K562 (cell line): ENCODE results near the gene RAB12. TPM values are rescaled to one million over a fixed set of nuclear protein-coding genes. Genes with fewer than 3 reads are reported as not detected.

ENCODE experiments used
- ATAC-seq: fragments of 200-7000 bp; cut with Tn5 transposase; 3 replicates; pipeline ENCODE4 v1.9.1; 2020; ENCODE audit warnings: moderate library complexity
- BruUV-seq: library from RNA; stranded (reverse); fragments of 400-500 nt; replicated peaks from 2 replicates; lab custom pipeline; 2021; lab: Mats Ljungman, UMichigan
- CTCF ChIA-PET: fragments of 300-600 bp; formaldehyde crosslinking; extraction: SDS; loops from one replicate; lab custom pipeline; 2021; ENCODE audit warnings: low intra/inter-chr PET ratio; lab: Yijun Ruan, JAX
- POLR2A ChIA-PET: fragments of 300-600, 350-650 bp; sonication (Branson Sonifier 250); formaldehyde crosslinking; extraction: SDS; loops from one replicate; lab custom pipeline; 2021; ENCODE audit warnings: antibody characterized with exemption, inconsistent platforms; lab: Yijun Ruan, JAX
- DNase-seq, 4 experiments: peaks; one replicate each; pipeline versions ENCODE4 v3.0.0 to v3.0.0-alpha.2; 2011 to 2018; ENCODE audit warnings: low spot score in 3 of 4, mixed read lengths in 3 of 4; ENCODE audit errors: extremely low read depth in 1 of 4
- FAIRE-seq: peaks from 2 replicates; lab custom pipeline; 2011; peaks lifted over from hg19 to GRCh38; lab: Jason Lieb, UNC
- H2AFZ ChIP-seq: 2 replicates; pipeline ENCODE4 v1.6.0; 2011; ENCODE audit warnings: low read depth, low read length, control low read depth, inconsistent platforms
- H3K27ac ChIP-seq: fragments of 200-600 bp; 3 replicates; pipeline ENCODE4 v1.8.0; 2011; ENCODE audit warnings: low read depth, mild to moderate bottlenecking, control low read depth, inconsistent platforms, low read length, moderate library complexity, mixed read lengths; ENCODE audit errors: extremely low read depth
- H3K27me3 ChIP-seq, 2 experiments: fragments of 300-600 bp in 1 of 2; 2 replicates in 1 of 2; 3 replicates in 1 of 2; pipeline versions ENCODE4 v1.6.0 to v1.8.0; 2011; ENCODE audit warnings: inconsistent platforms in 2 of 2, low read length in 2 of 2, mild to moderate bottlenecking in 1 of 2, mixed read lengths in 1 of 2, moderate library complexity in 1 of 2; ENCODE audit not compliant: control insufficient read depth in 2 of 2, insufficient read depth in 2 of 2
- H3K36me3 ChIP-seq: fragments of 300-600 bp; 3 replicates; pipeline ENCODE4 v1.8.0; 2011; ENCODE audit warnings: mild to moderate bottlenecking, low read length, inconsistent platforms; ENCODE audit not compliant: control insufficient read depth, insufficient read depth
- H3K4me1 ChIP-seq, 2 experiments: fragments of 200-600 bp in 1 of 2; replicated peaks in 1 of 2; 2 replicates in 1 of 2; 3 replicates in 1 of 2; pipeline versions ENCODE4 v1.5.1 to v1.8.0; 2011; ENCODE audit warnings: inconsistent platforms in 2 of 2, low read length in 2 of 2, mild to moderate bottlenecking in 1 of 2, mixed read lengths in 1 of 2, moderate library complexity in 1 of 2; ENCODE audit not compliant: control insufficient read depth in 2 of 2, insufficient read depth in 2 of 2
- H3K4me2 ChIP-seq: 2 replicates; pipeline ENCODE4 v1.6.1; 2011; ENCODE audit warnings: low read length, control low read depth, inconsistent platforms, mixed read lengths; ENCODE audit not compliant: insufficient read depth
- H3K4me3 ChIP-seq: fragments of 200-600 bp; sonication (generic), shearing (Covaris generic); 2 replicates; pipeline ENCODE4 v1.5.1; 2016; ENCODE audit warnings: control low read depth, inconsistent platforms
- H3K79me2 ChIP-seq: fragments of 200-600 bp; 3 replicates; pipeline ENCODE4 v1.8.0; 2011; ENCODE audit warnings: low read length, inconsistent platforms; ENCODE audit not compliant: control insufficient read depth, insufficient read depth
- H3K9ac ChIP-seq, 2 experiments: 2 replicates each; pipeline versions ENCODE4 v1.6.0 to v1.6.1; 2011; ENCODE audit warnings: low read depth in 2 of 2, low read length in 2 of 2, control low read depth in 1 of 2, inconsistent platforms in 1 of 2, mild to moderate bottlenecking in 1 of 2, mixed read lengths in 1 of 2; ENCODE audit not compliant: insufficient read depth in 1 of 2
- H3K9me1 ChIP-seq: one replicate; pipeline ENCODE4 v1.6.0; 2011; ENCODE audit warnings: inconsistent platforms, mild to moderate bottlenecking, low read length, moderate library complexity; ENCODE audit not compliant: control insufficient read depth, insufficient read depth
- H3K9me3 ChIP-seq: replicated peaks from 2 replicates; pipeline ENCODE4 v1.5.1; 2011; ENCODE audit warnings: low read depth, low read length, inconsistent platforms; ENCODE audit not compliant: control insufficient read depth, insufficient read depth
- H4K20me1 ChIP-seq: replicated peaks from 2 replicates; pipeline ENCODE4 v1.6.1; 2011; ENCODE audit warnings: low read length, inconsistent platforms, mixed read lengths; ENCODE audit not compliant: control insufficient read depth, insufficient read depth
- ARID1B ChIP-seq: fragments of 450-650 bp; IDR thresholded peaks from 2 replicates; pipeline ENCODE4 v1.6.1; 2016; ENCODE audit warnings: antibody characterized with exemption, mild to moderate bottlenecking, inconsistent platforms
- C11orf30 ChIP-seq: fragments of 450-650 bp; IDR thresholded peaks from 2 replicates; pipeline ENCODE4 v1.6.1; 2016; ENCODE audit warnings: low read depth, mild to moderate bottlenecking
- FOSL1 ChIP-seq: fragments of 200-800 bp; sonication (Bioruptor generic); conservative IDR thresholded peaks from 2 replicates; pipeline ENCODE4 v1.6.1; 2016; ENCODE audit warnings: missing genetic modification characterization, missing compliant biosample characterization
- HLTF ChIP-seq: fragments of 450-650 bp; IDR thresholded peaks from 2 replicates; pipeline ENCODE4 v1.6.1; 2016
- JUN ChIP-seq, 2 experiments: sonication (generic) in 1 of 2; formaldehyde crosslinking in 1 of 2; IDR thresholded peaks; 2 replicates each; pipeline versions ENCODE4 v1.6.1 to v1.8.0; 2012 to 2022; ENCODE audit warnings: borderline replicate concordance in 2 of 2, mild to moderate bottlenecking in 2 of 2, improper control_type of control experiment in 1 of 2, low read depth in 1 of 2, low read length in 1 of 2, missing genetic modification reagents in 1 of 2
- MAFF ChIP-seq: IDR thresholded peaks from 2 replicates; pipeline ENCODE4 v1.6.1; 2012; ENCODE audit warnings: low read length, improper control_type of control experiment
- RAD21 ChIP-seq, 2 experiments: fragments of 250-450 bp in 1 of 2; fragments of 450-650 bp in 1 of 2; sonication (Bioruptor Pico) in 1 of 2; formaldehyde crosslinking in 1 of 2; IDR thresholded peaks in 1 of 2; conservative IDR thresholded peaks in 1 of 2; 2 replicates each; pipeline versions ENCODE4 v1.4.0 to v1.8.0; 2020 to 2022; ENCODE audit warnings: mild to moderate bottlenecking in 2 of 2, moderate library complexity in 1 of 2
- RCOR1 ChIP-seq, 2 experiments: IDR thresholded peaks; 2 replicates each; pipeline ENCODE4 v1.6.1; 2012; ENCODE audit warnings: low read depth in 2 of 2, low read length in 2 of 2, borderline replicate concordance in 1 of 2, improper control_type of control experiment in 1 of 2
- RHOXF2B ChIP-seq: fragments of 250-450 bp; sonication (Bioruptor Pico); conservative IDR thresholded peaks from 2 replicates; pipeline ENCODE4 v1.5.1; 2021
- TCF3 ChIP-seq: sonication (generic); formaldehyde crosslinking; IDR thresholded peaks from 2 replicates; pipeline ENCODE4 v1.4.0; 2020; ENCODE audit warnings: mild to moderate bottlenecking, missing genetic modification reagents
- WGBS: fragments of 100-300 bp; shearing (Covaris generic); methylation state at CpG from one replicate; pipeline ENCODE4 v1.1.6; 2016; ENCODE audit warnings: low coverage, mixed read lengths; ENCODE audit not compliant: insufficient coverage; ENCODE audit errors: missing lambda C conversion rate; 5-methylcytosine and 5-hydroxymethylcytosine counted together
- in situ Hi-C: fragments of 300-500 bp; cut with MboI; formaldehyde crosslinking; loops from 4 replicates; pipeline ENCODE4 v1.15.0; 2018; ENCODE audit warnings: inconsistent platforms, mixed read lengths
- intact Hi-C: fragments of 100-400 bp; cut with micrococcal nuclease; formaldehyde crosslinking; loops from 2 replicates; pipeline ENCODE4 v1.14.2; 2022
- polyA plus RNA-seq, 8 experiments: library from polyadenylated mRNA; depleted of rRNA in 4 of 8; stranded (reverse) in 5 of 8; unstranded in 3 of 8; fragments of >200 nt; fragmentation: Nextera tagmentation in 2 of 8; fragmentation: Illumina TruSeq in 1 of 8; extraction: Ambion mirVana in 2 of 8; extraction: Trizol in 1 of 8; gene quantifications; 2 replicates each; pipeline versions ENCODE4 v1.2.1 to v1.2.3, GENCODE V29; 2011 to 2014; ENCODE audit warnings: inconsistent platforms in 1 of 8, missing spikeins in 1 of 8
- total RNA-seq, 7 experiments: library from RNA; depleted of rRNA in 6 of 7; stranded (reverse); fragments of >200 nt in 6 of 7; fragmentation: Illumina TruSeq in 2 of 7; extraction: Trizol in 2 of 7; gene quantifications; 2 replicates each; pipeline versions ENCODE4 v1.2.1 to v1.2.3, GENCODE V29; 2011 to 2021; ENCODE audit warnings: low replicate concordance in 1 of 7
- TF ChIP-seq, protein P1 (sequence below): sonication (generic); formaldehyde crosslinking; IDR thresholded peaks from 2 replicates; pipeline ENCODE4 v1.8.0; 2022; ENCODE audit warnings: mild to moderate bottlenecking, missing genetic modification reagents
- TF ChIP-seq, protein P2 (sequence below), 2 experiments: fragments of 450-650 bp in 1 of 2; IDR thresholded peaks; 2 replicates each; pipeline ENCODE4 v1.6.1; 2011 to 2017; ENCODE audit warnings: low read depth in 2 of 2, antibody characterized with exemption in 1 of 2, borderline replicate concordance in 1 of 2, low read length in 1 of 2, mild to moderate bottlenecking in 1 of 2, mixed read lengths in 1 of 2; ENCODE audit not compliant: control insufficient read depth in 1 of 2
- TF ChIP-seq, protein P3 (sequence below): fragments of 450-650 bp; formaldehyde crosslinking; IDR thresholded peaks from 2 replicates; pipeline ENCODE4 v1.4.0; 2022; ENCODE audit warnings: mild to moderate bottlenecking, moderate library complexity
- TF ChIP-seq, protein P4 (sequence below): fragments of 250-450 bp; sonication (Bioruptor Pico); IDR thresholded peaks from 2 replicates; pipeline ENCODE4 v1.6.1; 2021; ENCODE audit warnings: mild to moderate bottlenecking

The RAB12 gene
- total and polyA plus RNA-seq, 9 of the 15 experiments (the other 6 are each of a cell fraction or from before 2014, with no cell fraction given): 0.48 to 21.6 (median 18.8) TPM

DNA sequence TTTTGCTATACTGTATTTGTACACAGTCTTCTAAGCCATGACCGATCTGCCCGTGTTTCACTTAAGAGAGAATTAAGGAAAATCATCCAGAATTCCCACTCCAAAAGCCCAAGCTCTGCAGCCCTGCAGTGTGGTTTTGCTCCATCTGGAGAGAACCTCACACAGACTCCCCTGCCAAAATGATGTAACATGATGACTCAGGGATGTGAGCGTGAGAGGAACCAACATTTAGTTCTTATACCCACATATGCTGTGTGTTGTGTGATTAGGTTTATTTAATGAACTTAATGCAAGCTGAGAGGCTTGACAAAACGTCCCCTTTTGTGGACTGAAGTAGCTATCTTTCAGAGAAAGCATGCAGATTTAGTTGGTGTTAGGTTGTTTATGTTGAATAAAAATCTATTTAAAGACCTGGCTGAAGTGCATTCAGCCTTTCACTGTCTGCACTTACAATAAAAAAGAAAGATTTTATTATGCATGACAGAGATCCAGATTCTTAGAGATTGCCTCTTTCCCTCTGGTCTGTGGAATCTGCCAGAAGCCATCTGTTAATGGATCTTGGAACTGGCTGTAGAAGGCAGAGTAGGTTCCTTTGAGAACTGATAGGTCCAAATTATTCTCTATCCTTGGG is 6.3 kb downstream of the RAB12 start:
- peaks cover 23% of the 10 kb centered on the region; the same call in 2 of the 3 replicates for H3K36me3 ChIP-seq
- peaks cover 95% of the 10 kb centered on the region for H3K79me2 ChIP-seq
- no peak overlapping the region for H3K9ac ChIP-seq
- WGBS: 10% methylated on average over 4 of the region's 4 CpGs
- H4K20me1 ChIP-seq: peaks cover 12% of the 10 kb centered on the region; the same call in 1 of the 2 replicates
- in situ Hi-C loops (no loop called here), intact Hi-C loops (no loop called here)
- POLR2A ChIA-PET: interaction anchor here (0.7 to 2.2 kb wide), 6 partner anchors 10 to 50 kb away, joined by 3 to 8 read pairs (median 4); no protein-coding TSS in a partner anchor
- peak; percentile 51 to 69 (median 56) for DNase-seq
- H3K9me3 ChIP-seq: no peaks in the 10 kb centered on the region
- H3K4me3 ChIP-seq: no peak overlapping the region
- H3K27ac ChIP-seq: peak overlapping the region; percentile 21; the same call in 2 of the 3 replicates
- CTCF ChIA-PET: no interaction called here
- FAIRE-seq: peak; percentile 89
- no peaks in the 10 kb centered on the region for H3K27me3 ChIP-seq
- H3K9me1 ChIP-seq: no peaks in the 10 kb centered on the region
- peak overlapping the region; percentile 19 for H3K4me2 ChIP-seq
- no peak overlapping the region for H2AFZ ChIP-seq
- no TSS peak for BruUV-seq
- H3K4me1 ChIP-seq: peaks cover 8 to 23% of the 10 kb centered on the region in 2 experiments
- peak; percentile 81 for ATAC-seq
- TF ChIP-seq ARID1B: peak; percentile 66
- peak; percentile 95 for TF ChIP-seq C11orf30
- TF ChIP-seq JUN (IDR thresholded peaks at IDR 0.05; ENCODE audit: borderline replicate concordance, low read depth, low read length): peak; percentile 87
- TF ChIP-seq JUN (CRISPR knock-in tag; IDR thresholded peaks at IDR 0.05; ENCODE audit: borderline replicate concordance): no peak
- TF ChIP-seq, protein P1, sequence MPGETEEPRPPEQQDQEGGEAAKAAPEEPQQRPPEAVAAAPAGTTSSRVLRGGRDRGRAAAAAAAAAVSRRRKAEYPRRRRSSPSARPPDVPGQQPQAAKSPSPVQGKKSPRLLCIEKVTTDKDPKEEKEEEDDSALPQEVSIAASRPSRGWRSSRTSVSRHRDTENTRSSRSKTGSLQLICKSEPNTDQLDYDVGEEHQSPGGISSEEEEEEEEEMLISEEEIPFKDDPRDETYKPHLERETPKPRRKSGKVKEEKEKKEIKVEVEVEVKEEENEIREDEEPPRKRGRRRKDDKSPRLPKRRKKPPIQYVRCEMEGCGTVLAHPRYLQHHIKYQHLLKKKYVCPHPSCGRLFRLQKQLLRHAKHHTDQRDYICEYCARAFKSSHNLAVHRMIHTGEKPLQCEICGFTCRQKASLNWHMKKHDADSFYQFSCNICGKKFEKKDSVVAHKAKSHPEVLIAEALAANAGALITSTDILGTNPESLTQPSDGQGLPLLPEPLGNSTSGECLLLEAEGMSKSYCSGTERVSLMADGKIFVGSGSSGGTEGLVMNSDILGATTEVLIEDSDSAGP: no peak
- TF ChIP-seq RHOXF2B (CRISPR knock-in tag): no peak
- TF ChIP-seq HLTF: no peak
- TF ChIP-seq, protein P2, sequence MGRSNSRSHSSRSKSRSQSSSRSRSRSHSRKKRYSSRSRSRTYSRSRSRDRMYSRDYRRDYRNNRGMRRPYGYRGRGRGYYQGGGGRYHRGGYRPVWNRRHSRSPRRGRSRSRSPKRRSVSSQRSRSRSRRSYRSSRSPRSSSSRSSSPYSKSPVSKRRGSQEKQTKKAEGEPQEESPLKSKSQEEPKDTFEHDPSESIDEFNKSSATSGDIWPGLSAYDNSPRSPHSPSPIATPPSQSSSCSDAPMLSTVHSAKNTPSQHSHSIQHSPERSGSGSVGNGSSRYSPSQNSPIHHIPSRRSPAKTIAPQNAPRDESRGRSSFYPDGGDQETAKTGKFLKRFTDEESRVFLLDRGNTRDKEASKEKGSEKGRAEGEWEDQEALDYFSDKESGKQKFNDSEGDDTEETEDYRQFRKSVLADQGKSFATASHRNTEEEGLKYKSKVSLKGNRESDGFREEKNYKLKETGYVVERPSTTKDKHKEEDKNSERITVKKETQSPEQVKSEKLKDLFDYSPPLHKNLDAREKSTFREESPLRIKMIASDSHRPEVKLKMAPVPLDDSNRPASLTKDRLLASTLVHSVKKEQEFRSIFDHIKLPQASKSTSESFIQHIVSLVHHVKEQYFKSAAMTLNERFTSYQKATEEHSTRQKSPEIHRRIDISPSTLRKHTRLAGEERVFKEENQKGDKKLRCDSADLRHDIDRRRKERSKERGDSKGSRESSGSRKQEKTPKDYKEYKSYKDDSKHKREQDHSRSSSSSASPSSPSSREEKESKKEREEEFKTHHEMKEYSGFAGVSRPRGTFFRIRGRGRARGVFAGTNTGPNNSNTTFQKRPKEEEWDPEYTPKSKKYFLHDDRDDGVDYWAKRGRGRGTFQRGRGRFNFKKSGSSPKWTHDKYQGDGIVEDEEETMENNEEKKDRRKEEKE (IDR thresholded peaks at IDR 0.05; ENCODE audit: borderline replicate concordance in 1 of 2, control insufficient read depth in 1 of 2, low read depth in 2 of 2, low read length in 1 of 2): no peak
- peak; percentile 87 for TF ChIP-seq FOSL1 (tag)
- peak; percentile 75; the same call in 1 of the 2 replicates for TF ChIP-seq MAFF
- peak; percentile 36; the same call in 1 of the 2 replicates for TF ChIP-seq TCF3 (CRISPR knock-in tag)
- TF ChIP-seq, protein P3, sequence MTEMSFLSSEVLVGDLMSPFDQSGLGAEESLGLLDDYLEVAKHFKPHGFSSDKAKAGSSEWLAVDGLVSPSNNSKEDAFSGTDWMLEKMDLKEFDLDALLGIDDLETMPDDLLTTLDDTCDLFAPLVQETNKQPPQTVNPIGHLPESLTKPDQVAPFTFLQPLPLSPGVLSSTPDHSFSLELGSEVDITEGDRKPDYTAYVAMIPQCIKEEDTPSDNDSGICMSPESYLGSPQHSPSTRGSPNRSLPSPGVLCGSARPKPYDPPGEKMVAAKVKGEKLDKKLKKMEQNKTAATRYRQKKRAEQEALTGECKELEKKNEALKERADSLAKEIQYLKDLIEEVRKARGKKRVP: peak; percentile 65; the same call in 1 of the 2 replicates
- TF ChIP-seq, protein P4, sequence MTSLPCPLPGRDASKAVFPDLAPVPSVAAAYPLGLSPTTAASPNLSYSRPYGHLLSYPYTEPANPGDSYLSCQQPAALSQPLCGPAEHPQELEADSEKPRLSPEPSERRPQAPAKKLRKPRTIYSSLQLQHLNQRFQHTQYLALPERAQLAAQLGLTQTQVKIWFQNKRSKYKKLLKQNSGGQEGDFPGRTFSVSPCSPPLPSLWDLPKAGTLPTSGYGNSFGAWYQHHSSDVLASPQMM (CRISPR knock-in tag): no peak
- no peak for TF ChIP-seq RAD21 (CRISPR knock-in tag; conservative IDR thresholded peaks at IDR 0.05 in 1 of 2, IDR thresholded peaks at IDR 0.05 in 1 of 2)
- TF ChIP-seq RCOR1 (IDR thresholded peaks at IDR 0.05; ENCODE audit: borderline replicate concordance in 1 of 2, low read depth in 2 of 2, low read length in 2 of 2): peak in 1 of 2 experiments; percentile 76; a peak in 2 of 4 replicates
